SW 1271 (cell line): ENCODE data around the gene NUDT13.
A peak's percentile ranks its signal among the peaks of the same experiment; 100 is the strongest.

Experiments
- DNase-seq, 2 experiments: peaks; one replicate each; lab custom pipeline; 2025; lab: John Stamatoyannopoulos, UW

NUDT13 gene

DNA sequence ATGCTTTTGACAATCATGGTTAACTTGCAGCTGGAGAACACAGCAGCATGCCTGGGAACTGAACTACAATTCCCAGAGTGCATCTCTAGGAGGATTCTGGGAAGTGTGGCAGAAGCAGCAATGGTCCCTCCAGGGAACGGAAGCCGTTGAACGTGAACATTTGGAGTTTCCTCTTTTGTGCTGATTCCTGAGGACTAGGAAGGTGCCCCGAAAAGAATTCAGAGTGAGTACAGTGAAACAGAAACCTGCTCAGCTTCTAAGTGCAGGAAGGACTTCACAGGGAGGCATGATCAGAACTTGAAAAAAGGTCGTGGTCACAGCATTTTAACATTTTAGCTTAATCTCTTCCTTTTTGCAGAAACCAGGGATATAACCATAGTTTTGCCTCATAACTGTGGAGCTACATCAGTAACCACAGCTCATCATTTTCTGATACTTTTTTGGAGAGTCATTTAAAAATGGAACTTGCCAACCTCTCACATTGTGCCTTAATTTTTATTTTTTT lies at the start of gene NUDT13:
NUDT13 (plus strand) TSS at position 111 of the 505 bp plus-strand sequence. CDS start 3,911 bp downstream, outside the sequence.
- peak; percentile 61 to 79 for DNase-seq

- peak in 1 of 2 experiments; percentile 41 for DNase-seq
Observed at GRCh38 chr10:73060738-73061635, 49.3 kb upstream of the NUDT13 start.

DNA sequence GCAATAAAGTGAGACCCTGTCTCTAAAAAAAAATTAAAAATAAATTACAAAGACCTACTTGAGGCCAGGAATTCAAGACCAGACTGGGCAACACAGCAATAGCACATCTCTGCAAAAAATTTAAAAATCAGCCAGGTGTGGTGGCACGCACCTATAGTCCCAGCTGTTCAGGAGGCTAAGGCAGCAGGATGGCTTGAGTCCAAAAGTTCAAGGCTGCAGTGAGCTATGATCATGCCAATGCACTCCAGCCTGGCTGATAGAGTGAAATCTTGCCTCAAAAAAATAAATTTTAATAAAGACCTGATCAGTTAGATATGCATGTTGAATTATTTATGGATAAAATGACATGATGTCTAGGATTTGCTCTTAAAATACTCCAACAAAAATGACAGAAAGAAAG lies 48.5 kb upstream of the NUDT13 start:
- DNase-seq: no peak

DNA sequence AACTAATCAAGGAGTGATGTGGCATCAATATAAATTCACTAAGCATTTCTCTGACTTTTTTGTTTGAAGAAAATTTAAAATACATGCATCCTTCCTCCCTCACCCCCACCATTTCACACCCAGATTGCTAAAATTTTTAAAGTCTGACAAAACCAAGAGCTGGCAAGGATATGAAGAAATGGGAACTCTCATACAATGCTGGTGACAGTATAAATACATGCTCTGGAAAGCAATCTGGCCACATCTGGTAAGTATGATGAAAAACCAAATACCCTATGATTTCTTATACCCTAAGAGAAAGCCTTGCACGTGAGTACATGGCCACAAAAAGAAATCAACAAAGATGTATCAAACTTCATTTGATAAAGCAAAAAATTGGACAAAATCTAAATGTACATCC lies 44.8 kb upstream of the NUDT13 start:
- no peak for DNase-seq

DNA sequence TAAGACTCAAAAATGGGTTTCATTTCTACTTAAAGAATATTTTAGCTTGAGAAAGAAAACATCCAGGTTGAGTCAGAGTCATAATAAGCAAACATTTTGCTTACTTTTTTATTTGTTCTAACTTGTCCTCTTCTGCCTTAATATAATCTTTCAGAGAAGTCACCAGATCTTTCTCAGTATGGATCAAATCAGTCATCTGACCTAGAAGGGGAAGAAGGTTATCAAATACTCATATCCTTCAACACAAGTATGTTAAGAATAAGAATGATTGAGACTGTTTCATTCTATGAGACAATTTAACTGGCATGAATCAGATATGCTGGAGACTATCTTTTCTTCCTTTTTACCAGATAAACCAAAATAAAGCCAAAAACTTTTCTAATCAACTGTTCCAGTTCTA lies 36.6 kb upstream of the NUDT13 start:
- DNase-seq: no peak

DNA sequence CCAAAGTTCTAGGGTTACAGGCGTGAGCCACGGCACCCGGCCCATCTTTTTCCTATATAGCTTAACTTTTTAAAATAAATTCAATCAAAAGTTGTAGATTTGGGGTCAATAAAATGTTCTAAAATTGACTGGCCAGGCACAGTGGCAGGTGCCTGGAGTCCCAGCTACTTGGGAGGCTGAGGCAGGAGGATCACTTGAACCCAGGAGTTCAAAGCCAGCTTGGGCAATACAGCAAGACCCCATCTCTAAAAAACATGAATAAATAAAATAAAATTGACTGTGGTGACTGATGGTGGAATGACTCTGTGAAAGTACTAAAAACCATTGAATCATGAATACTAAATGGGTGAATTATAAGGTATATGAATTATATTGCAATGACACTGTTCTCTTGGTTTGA lies 34.4 kb upstream of the NUDT13 start:
- DNase-seq: no peak

DNA sequence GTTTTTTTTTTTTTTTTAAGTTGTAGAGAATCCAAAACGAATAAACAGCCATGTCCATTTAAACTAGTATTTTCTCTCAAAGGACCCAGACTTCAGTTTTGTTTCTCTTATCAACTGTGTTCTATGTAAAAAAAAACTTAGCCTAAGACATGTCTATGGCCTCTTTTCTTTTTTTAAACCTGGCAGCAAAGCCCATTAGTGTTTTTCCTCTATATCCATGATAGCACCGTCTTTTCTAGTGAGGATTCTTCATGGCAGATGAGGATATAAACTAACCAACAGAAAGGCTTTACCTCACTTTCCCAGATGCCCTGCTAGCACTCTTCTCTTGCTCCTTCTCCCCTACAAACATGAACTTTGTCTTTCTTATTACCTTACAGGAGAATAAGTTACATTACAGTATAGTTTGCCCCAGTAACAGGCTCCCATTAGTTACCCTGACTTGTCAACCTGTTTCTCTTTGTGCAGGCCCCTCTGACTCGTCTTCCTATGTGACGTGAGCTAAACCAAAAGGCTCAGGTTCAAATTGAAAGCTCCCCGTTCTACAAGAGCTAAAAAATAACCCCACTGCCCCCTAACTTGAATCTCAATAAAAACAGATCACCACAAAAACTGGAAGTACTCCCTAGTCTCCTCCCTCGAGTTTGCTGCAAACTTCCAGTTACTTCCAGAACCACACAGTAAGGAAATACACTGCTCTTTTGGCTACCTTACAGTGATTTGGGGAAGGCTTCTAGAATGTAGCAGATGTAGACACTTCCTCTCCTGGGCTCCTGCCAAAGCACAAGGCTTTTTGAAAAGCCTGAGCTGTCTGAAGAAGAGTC lies 33.7 kb upstream of the NUDT13 start:
- DNase-seq: no peak

DNA sequence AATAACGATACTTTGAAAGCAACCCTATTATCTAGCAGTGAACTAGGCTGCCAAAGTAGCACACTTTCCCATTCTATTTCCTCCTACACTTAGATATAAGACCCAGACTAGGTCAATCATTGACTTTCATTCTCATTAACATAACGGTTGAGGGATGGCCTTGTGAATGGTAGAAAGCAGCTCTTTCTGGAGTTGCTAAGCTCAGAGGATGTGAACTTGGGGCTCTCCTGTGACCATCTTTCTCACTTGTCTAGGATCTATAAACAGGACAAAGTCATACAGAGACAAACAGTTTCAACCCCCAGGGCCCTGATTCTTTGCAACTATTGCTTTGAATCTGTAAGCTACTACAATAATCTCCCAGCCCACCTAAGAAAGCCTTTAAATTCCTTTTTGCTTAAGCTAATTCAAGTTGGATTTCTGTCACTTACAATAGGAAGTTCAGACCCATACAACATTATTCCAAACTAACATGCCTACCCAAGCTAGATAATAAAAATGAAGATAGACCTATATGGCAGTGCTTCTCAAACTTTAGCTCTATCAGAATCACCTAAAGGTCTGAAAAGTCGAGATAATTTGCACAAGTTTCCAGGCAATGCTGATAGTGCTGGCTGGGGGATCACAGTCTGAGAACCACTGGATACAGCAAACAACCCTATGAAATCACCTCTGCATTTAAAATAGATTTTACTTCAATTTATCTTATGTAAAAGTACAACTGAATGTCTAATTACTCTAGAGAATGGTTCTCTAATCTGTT lies 30.3 kb upstream of the NUDT13 start:
- DNase-seq: no peak

- DNase-seq: no peak
Observed at GRCh38 chr10:73083221-73083620, 27.0 kb upstream of the NUDT13 start.

DNA sequence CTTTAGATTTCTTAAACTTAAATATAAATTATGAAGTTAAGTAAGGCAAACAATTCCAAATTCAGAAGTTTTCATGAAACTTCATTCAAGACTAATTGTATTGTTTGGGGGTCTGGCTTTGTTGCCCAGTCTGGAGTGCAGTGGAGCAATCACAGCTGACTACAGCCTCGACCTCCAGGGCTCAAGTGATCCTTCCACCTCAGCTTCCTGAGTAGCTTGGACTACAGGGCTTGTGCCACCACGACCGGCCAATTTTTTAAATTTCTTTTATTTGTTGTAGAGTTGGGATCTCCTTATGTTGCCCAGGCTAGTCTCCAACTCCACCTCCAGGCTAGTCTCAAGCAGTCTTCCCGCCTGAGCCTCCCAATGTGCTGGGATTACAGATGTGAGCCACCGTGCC lies 26.0 kb upstream of the NUDT13 start:
- DNase-seq: no peak

- no peak for DNase-seq
Observed at GRCh38 chr10:73086816-73087215, 23.4 kb upstream of the NUDT13 start.

DNA sequence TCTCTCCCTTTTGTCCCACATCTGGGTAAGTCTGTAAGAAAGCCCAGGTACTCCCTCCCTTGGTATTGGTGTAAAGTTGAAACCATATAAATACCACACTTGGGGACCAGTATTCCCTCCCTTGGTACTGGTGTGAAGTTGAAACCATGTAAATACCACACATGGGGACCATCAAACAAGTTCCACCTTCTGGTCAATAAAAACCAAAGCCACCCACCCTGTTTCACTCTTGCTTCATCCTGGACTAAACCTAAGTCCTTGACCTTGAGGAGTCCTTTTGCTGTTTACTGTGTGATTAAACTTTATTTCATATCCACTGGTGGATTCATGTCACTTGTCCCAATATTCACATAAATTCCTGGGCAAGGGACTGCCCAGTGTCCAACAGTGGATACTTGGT lies 22.0 kb upstream of the NUDT13 start:
- no peak for DNase-seq

DNA sequence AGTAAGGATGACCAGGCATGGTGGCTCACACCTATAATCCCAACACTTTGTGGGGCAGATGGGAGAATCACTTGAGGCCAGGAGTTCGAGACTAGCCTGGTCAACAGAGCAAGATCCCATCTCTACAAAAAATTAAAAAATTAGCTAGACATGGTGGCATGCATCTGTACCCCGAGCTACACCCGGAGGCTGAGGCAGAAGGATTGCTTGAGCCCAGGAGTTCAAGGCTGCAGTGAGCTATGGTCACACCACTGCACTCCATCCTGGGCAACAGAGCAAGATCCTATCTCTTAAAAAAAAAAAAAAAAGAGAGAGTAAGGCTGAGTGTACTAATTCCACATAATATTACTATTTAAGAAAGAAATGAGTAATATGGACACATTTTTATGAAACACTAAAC lies 17.4 kb upstream of the NUDT13 start:
- no peak for DNase-seq

DNA sequence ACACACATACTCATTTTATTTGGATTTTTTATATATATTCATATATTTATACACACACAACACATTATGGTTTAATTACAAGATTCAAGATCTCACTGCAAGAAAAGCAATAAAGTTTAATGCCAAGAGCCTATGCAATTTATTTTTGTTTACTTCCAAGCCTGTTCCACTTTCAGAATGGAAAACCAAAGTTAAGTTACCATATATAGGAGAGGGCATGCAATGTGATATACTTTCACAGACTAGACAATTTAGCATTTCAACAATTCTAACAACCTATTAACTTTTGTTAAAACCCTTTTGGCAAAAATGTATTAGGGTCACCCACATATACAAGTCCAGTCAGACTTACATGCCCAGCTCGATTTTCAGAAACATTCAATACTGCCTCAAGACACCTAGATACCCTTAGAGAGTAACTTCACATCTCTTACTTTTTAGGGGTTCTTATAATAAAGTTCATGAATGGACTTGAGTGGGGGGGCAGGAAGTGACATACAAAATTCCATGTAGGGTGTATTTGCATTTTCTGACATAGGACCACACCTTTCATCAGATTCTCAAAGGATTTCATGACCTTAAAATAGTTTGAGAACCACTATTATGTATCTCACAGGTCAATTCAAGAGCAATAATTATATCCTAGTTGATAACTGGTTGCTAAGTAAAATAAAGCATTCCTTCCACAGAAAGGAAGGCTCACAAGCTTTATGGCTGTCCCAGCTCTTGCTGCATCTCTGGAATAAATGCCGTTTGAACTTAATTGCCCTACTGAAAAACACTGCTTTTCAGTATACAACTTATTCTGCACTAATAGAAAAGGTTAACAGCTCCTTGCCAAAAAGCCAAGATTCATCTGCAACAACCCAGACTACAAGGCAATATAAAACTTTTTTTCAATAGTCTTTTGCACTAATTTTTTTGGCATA lies 16.1 kb upstream of the NUDT13 start:
- DNase-seq: no peak

- no peak for DNase-seq
Observed at GRCh38 chr10:73094986-73095480, 15.2 kb upstream of the NUDT13 start.

DNA sequence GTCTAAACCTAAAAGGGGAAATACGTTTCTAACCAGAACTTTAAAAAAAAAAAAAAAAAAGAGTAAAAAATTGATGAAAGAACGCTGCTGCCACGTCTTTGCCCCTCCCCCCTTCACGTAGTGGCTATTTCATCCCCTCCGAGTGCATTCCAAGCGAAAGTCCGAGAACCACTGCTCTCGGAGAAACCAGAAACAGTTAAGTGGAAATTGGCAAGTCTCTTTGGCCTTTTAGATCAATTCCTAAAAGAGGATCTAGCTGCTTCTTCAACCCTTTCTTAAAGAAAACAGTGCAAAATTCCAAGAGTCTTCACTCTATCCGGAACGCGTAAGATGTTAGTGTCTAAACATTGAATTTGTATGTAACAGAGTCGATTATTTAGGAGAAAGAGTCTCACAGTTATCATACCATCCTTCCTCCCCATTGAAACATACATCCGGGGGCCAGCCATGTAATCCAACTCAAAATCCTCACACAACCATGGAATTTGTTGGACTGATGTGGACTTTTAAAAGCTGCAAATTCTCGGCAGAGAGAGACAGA lies 14.7 kb upstream of the NUDT13 start:
- DNase-seq: peak; percentile 4 to 59

- DNase-seq: peak; percentile 17 to 58
Observed at GRCh38 chr10:73096041-73096448, 14.2 kb upstream of the NUDT13 start.

GRCh38 chr10:73096449-73097304 lies 13.6 kb upstream of the NUDT13 start, which contains the start of gene P4HA1:
TSS of gene P4HA1 (minus strand) at chr10:73096866. CDS start at chr10:73074883, 21,983 bp downstream.
- DNase-seq: peak; percentile 86 to 94

- no peak for DNase-seq
Observed at GRCh38 chr10:73097305-73097670, 13.0 kb upstream of the NUDT13 start.
